ENCODE measurements around the gene CHST15. TPM values are rescaled to one million over a fixed set of nuclear protein-coding genes. Genes with fewer than 3 reads are reported as not detected.

The CHST15 gene
- total RNA-seq, 4 donors from 2014 or later: 16.8 to 75.6 (median 26.3) TPM

DNA sequence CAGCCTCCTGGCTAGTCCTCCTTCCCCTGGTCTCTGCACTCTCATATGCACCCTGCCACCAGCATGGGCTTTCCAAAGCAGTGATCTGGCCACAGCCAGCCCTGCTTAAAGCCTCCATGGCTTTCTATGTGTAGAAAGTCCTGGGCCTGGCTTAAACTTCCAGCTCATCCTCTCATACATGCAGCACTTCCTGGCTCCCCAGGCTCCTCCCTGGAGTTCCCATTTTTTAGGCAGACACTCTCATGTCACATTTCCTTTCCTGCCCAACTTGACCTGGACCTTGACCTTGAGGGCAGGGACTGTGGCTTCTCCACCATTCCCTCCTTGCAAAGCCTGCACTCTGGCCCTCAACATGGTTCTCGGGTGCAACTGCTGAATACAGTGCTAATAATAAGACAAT, 79.5 kb downstream of the CHST15 start:
- TF ChIP-seq, protein P1, sequence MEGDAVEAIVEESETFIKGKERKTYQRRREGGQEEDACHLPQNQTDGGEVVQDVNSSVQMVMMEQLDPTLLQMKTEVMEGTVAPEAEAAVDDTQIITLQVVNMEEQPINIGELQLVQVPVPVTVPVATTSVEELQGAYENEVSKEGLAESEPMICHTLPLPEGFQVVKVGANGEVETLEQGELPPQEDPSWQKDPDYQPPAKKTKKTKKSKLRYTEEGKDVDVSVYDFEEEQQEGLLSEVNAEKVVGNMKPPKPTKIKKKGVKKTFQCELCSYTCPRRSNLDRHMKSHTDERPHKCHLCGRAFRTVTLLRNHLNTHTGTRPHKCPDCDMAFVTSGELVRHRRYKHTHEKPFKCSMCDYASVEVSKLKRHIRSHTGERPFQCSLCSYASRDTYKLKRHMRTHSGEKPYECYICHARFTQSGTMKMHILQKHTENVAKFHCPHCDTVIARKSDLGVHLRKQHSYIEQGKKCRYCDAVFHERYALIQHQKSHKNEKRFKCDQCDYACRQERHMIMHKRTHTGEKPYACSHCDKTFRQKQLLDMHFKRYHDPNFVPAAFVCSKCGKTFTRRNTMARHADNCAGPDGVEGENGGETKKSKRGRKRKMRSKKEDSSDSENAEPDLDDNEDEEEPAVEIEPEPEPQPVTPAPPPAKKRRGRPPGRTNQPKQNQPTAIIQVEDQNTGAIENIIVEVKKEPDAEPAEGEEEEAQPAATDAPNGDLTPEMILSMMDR (IDR thresholded peaks at IDR 0.05; ENCODE audit: low read depth): no peak

DNA sequence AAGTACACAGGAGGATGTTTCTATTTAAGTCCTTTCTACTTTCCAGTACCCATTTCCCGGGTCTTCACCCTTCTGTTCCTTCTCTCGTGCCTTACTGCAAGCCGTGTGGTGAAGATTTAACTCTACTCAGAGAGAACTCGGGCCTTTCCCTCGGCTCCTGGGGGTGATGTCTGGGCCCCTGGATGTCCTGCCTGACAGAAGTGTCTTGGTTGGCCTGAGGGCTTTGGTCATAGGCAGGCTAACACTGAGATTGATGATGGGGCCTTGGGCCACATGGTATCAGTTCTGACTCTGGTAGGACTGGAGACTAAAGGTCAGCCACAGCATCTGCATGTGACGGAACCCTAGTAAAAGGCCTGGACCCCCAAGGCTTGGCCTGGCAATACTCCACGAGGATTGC, 80.4 kb downstream of the CHST15 start:
- TF ChIP-seq, protein P1 (IDR thresholded peaks at IDR 0.05; ENCODE audit: low read depth): no peak

DNA sequence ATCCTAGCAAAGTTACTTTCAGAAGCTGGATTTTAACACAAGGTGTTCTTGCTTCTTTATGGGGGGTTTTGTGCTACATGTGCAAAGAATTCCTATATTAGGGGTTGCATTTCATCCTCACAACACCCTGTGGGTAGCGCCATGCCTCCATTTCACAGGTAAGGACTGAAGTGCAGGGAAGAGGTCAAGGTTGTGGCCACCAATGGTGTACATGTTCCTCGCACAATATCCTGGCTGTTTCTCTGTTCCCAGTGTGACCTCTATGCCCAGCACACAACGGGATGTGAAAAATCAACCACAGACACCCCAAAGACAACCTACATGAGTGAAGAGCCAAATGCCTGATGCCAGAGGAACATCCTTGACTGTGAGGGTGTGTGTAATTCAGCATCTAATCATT, 80.8 kb downstream of the CHST15 start:
- TF ChIP-seq, protein P1 (IDR thresholded peaks at IDR 0.05; ENCODE audit: low read depth): no peak

GRCh38 chr10:124012066-124012465, 81.3 kb downstream of the CHST15 start:
- TF ChIP-seq, protein P1 (IDR thresholded peaks at IDR 0.05; ENCODE audit: low read depth): no peak

GRCh38 chr10:124011464-124011863, 81.9 kb downstream of the CHST15 start:
- TF ChIP-seq, protein P1 (IDR thresholded peaks at IDR 0.05; ENCODE audit: low read depth): no peak

GRCh38 chr10:124010563-124011131, 82.8 kb downstream of the CHST15 start:
- TF ChIP-seq, protein P1 (IDR thresholded peaks at IDR 0.05; ENCODE audit: low read depth): no peak

- TF ChIP-seq, protein P1 (IDR thresholded peaks at IDR 0.05; ENCODE audit: low read depth): no peak
Measured at GRCh38 chr10:124010024-124010423, 83.4 kb downstream of the CHST15 start.

Data from subcutaneous adipose tissue (tissue), 4 donors.